Activated CD8-positive, alpha-beta memory T cell treated with anti-CD3 and anti-CD28 coated beads for 1 hour (primary cell): Measurements from ENCODE around the gene DUOXA2.
"Not testable (repeated sequence)": the region's sequence is repeated elsewhere in the genome, so short reads cannot be mapped to it uniquely, and the experiment has no call there.

ENCODE experiments used
- DNase-seq, 2 donors: peaks; one replicate each; pipeline ENCODE4 v3.0.0-alpha.2; 2020; ENCODE audit warnings: low read depth in 1 of 2; ENCODE audit errors: extremely low read depth in 1 of 2

DUOXA2 gene

DNA sequence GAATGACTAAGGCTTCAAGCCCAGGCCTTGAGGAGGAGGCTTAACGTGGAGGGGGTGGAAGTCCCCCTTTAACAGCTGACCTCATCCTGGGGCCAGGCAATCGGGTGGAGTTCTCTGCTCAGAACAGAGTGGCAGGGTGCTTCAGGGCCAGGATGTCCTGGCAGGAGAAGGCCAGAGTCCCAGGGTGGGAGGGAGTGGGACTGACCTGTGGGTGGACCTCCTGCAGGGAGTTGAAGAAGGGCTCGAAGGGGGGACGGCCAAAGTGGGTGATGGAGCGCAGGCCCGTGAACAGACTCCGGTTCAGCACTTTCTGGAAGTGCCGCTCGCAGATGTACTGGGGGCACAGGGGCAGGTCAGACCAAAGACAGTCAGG is 19.8 kb upstream of the DUOXA2 start:
- DNase-seq, result no peak

DNA sequence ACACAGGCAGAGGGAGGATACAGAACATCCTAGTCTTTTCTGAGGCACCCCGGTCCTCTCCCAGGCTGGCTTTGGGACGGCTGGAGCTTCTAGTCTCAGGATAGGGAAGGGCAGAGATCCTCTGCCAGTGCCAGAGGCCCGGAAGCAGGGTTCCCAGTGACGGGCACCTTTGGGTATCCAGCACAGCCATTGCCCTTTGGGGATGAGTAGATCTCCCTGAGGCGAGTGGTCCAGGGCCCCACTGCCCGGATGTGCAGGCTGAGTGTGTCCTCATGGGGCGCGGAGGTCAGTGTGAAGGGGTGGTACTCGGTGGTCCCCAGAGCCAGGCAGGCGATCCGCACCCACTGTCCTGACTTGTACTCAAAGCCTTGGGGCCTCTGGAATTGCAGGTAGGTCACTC is 18.5 kb upstream of the DUOXA2 start:
- no peak for DNase-seq

DNA sequence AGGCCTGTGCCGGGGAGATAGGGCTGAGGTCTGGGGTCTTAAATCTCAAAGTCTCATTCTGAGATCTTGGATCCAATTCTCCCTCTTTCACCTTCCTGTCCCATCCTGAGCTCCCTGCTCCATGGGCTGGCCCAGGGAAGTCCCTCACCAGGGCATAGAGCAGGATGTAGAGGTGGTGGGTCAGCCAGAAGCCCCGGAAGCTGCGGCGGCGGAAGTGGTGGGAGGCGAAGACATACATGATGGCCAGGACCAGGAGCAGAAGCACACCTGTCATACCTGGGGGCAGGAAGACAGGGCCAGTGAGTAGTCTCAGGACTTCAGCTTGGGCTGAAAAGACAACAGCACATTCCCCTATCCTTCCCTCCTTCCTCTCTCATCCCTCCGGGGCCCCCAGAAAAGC is 16.7 kb upstream of the DUOXA2 start:
- no peak for DNase-seq

DNA sequence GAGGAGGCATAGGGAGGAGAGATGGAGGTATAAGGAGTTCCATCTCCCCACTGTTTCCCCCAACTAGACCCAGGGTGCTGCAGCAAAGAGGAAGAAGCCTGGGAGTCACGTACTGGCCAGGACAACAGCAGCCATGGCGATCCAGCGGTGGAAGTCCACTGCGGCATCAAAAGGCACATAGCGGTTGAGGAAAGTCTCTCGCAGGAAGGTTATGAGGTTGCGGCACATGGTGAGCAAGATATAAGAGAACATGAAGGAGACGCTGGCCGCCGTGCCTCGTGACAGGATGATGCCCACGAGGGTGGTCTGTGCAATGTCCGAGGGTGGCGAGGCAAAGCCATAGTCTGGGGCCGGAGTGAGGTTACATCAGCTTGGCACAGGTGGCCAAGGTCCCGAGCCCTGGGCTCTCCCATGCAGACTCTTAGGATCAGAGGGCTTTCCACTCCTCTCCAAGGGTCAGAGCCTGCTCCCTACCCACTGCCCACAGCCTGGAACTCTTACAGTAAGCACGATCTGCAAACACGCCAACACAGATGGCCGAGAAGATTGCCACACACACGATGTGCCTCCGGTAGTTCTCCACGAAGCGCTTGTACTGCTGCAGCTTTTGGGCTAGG is 14.5 kb upstream of the DUOXA2 start:
- DNase-seq, result no peak

DNA sequence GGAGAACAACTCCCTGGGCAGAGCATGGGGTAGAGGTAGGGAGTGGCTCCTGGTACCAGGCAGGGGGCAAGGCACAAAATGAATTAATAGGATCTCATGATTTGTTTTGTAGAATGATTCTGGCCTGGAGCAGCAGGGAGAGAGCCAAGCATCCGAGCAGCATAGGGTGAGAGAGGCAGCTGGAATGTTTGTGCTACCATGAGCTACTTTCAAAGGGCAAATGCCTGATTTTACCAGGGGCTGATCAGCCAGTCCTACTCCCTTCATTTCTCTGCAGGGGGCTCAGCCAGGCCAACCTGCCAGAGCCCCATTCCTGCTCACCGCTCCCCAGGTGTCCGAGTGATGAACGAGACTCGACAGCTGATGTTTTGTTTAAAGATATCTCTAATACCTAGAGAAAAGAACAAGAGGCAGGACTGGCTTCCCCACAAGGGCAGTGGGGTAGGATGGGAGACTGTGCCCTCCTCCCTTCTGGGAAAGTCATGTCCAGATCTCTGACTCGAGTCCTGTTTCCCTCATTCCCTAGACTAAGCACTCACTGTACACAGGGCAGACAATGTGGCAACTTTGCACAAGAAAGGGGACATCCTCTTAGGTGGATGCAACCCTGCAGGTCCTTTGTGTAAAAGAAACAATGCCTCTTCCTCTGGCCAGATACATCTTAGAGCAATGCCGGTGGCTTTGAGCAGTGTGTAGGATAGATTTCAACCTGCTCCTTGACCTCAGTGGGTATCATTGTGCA is 13.1 kb upstream of the DUOXA2 start:
- no peak for DNase-seq

DNA sequence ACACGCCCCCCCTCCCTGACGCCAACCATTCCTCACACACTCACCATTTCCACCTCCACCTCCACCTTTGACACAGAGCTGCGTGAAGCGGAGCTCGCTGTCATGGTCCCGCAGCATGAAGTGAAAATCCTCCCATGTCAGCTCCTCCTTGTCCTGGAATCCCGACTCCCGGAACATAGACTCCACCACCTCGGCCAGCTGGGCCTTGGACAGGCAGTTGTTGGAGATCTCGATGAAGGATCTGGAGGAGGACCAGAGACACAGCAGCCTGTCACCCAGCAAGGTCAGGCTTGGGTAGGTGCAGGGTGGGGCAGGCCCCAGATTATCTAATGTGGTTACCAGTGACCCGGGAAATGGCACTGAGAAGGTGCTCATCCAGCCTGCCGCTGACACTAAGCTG is 12.4 kb upstream of the DUOXA2 start:
- DNase-seq, result no peak

DNA sequence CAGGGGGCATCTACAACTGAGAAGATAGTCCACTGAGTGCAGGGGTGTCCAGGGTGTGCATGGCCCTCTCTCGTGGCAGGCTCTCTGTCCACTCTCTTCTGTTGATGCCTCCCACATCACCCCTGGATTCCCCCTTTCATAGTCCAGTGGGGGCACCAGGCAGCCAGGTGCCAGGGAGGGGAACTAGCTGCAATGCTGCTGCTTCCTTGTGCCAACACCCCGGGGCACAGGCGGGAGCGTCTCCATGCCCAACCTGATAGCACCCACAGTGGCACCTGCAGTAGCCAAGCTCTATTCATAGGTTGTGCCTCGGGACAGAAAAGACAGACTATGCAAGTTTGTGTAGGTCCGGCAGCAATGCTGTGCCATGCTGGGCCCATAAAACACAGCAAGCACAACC is 11.9 kb upstream of the DUOXA2 start:
- no peak for DNase-seq

DNA sequence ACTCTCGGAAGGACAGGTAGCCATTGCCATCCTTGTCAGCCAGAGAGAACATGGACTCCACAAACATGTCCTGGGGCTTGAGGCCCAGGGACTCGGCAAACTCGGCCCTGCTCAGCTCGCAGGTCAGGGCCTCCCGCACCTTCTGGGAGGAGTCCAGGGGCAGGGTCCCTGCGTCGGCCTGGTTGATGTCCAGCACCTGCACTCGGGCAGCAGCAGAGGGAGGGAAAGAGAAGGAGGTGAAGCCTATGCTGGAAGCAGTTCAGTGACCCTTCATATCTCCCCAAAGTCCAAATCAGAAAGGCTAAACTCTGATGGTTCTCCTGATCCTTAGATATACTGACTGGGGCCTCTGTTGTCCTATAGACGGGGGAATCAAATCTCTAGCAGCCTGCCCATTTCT is 10.0 kb upstream of the DUOXA2 start:
- DNase-seq, result not testable (repeated sequence)

DNA sequence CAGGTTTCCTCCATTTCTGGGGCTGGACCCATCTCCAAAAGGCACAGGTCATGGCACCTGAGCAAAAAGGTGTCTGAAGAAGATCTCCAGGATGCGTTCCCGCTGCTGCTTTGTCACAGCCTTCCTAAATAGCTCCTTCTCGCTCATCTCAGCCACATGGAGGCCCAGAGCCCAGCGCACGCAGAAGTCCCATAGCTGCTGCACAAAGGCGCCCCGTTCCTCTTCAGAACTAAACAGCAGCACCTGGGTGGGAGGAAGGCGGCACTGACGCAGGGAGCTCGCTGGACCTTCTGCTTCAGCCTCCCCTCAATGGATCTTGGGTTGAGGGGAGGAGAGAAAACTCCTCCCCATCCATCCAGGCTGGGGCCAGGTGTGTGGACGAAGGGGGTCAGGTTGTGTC is 8.5 kb upstream of the DUOXA2 start:
- DNase-seq, result no peak

DNA sequence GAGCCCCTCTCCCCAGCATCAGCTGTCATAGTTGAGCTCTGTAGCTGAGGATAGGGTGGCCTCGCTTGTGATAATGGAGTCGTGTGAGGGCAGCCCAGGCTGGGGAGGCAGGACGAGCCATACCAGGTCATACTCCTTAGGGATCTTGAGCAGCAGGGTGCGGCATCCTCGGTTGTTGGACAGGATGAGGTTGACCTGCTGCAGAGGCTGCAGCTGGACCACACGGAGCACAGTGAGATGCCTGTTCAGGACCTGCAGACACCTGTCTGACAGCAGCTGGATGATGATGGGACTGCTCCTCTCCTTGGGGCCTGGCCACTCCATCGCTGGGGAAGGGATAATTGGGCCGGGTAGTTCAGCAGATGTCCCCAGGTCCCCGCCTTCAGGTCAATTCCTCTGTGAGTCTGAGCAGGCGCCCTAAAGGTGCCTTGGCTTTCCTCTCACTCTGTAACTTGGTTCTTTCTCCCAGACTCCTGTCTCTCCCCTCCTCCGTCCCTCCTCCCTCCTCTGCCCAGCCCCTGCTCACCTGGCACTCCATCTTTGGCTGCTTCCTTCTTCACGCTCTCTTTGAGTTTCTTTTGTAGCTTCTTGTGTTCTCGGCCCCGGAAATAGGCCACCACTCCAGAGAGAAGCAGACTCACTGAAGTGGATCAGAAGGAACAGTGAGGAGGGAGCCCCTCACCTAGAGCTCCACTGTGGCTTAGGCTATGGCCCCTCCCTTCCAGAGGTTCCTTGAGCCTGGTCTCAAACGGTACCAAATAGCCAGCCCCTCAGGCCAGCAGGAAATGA is 7.9 kb upstream of the DUOXA2 start:
- DNase-seq, result no peak

DNA sequence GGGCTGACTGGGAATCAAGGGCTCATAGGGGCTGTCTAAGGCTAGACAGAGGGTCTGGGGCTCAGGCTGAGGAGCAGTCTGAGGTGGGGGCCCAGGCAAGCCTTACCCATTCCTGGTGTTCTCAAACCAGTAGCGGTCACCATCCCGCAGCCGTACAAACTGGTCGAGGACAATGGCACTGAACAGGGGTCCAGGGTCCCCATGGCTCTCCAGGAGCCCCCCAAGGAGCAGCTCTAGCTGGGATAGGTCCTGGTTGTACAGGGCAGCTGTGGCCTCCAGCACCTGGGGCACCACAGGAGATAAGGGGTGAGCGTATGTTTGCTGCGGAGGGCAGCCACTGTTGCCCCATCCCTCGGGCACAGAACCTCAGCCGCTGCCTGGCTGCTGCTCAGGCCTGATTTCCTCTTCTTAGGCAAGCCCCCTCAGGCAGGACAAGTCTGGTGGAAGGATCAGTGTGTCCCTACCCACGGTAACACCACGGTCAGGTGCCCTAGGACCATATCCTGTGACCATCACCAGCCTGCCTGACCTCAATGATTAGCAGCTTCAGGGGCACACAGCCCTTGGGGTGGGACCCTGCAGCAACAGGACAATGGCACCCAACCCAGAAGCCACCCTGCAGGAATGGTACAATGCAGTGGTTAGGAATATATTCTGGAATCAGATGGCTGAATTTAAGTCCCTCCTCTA is 6.0 kb upstream of the DUOXA2 start:
- no peak for DNase-seq

DNA sequence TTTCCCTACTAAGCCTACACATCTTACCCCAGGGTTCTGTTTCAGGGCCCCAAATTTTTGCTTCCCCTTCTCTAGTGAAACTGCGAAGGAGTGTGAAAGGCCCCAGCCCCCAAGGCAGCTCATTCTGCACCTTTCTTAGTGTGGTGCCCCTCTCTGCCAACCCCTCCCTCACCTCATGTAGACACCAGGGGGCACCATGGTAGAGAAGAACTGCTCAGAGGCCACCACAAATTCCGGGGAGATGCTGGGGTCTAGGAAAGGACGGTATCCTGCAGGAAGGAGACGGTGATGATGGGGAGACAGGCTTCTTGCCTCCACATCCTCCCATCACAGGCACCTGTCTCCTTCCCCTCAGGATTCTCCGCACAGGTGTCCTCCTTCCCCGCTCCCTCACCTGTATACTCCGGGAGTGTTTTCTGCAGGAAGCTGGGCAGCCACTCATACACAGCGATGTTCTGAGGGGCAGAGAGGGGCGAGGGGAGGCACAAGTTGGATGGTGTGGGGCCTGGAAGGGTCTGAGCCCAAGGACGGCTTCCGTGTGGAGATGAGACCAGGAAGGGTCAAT is 3.8 kb upstream of the DUOXA2 start:
- no peak for DNase-seq

DNA sequence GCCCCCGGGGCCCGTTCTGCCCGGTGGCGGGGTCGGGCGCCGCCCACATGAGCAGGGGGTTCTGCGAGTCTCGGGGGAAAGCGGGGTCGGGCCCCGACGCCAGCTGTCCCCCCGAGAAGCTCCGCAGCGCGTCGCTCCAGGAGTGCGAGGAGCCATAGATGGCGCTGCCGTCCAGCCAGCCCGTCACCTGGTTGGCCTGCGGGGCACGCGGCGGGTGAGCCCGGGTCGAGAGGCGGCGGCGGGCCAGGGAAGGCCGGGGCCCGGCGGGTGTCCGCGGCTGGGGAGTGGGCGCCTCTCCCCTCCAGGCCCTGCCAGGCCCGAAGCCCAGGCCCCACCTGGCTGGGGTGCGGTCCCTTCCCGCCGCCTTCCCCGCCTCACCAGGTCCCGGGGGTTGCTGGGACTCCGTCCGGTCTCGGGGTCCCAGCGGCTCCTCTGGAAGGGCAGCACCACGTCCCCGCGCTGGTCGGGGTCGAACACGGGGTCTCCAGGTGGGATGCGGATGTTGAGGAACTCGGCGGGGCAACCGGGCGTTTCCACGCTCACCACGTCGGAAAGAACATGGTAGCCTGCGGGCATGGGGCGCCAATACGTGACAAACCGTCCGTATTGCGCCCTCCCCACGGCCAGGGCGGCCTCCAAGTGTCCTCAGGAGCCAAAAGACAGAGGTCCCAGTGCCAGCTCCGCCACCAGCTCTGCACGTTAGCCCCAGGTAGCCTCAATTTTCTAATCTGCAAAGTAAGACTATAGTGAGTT is 2.6 kb upstream of the DUOXA2 start:
- no peak for DNase-seq

DNA sequence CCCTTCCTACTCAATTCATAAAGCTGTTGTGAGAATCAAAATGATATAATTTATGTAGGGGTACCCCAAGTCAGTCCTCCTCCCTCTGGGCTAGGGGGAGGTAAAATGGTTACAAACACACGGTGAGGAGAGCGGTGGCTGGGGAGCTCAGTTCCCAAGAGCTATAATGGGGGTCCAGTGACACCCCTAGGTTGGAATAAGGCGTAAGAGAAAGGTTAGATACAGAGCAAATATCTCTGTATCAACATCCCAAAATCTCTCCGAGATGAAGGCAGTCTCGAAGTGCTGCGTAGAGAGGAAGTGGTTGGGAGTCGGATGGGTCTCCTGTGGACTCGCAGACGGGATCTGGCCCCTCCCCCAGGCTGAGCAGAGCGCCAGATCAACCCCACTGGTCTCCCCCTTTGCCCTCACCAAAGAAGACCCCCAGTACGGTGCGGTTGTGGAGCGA is 2.0 kb upstream of the DUOXA2 start:
- DNase-seq, result no peak

DNA sequence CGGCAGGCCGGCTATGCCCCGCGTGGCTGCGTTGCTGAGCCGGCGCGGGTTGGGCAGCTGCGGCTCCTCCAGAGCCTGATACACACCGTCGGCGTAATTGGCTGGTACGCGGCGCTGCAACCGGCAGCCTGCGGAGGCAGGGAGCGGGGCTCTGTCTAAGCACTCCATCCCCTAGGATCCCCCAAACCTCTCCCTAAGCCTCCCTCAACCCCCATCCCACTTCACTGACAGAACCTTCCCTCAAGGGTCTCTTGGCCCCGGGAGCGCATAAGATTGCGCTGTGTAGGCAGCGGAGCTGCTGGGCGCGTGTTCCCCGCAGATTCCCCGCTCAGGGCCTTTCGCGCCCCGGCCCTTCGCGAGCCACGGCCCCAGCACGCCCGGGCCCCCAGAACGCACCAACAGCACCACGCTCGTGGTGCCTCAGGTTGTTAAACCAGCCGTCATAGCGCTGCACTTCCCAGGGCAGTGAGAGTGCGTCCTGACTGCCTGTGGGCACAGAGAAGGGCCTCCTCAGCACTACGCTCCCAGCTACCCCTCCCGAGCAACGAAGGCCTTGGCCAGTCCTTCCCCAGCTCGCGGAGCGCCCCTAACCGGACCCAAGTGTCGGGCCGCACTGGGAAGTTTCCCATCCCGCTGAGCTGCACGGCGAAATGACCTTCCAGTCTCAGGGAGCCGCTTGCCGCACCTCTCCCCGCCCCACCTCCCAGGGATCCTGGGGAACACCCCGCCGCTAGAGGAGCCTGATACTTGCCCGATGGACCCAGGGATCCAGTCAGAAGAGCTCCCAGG is 1.3 kb upstream of the DUOXA2 start:
- DNase-seq, result no peak

DNA sequence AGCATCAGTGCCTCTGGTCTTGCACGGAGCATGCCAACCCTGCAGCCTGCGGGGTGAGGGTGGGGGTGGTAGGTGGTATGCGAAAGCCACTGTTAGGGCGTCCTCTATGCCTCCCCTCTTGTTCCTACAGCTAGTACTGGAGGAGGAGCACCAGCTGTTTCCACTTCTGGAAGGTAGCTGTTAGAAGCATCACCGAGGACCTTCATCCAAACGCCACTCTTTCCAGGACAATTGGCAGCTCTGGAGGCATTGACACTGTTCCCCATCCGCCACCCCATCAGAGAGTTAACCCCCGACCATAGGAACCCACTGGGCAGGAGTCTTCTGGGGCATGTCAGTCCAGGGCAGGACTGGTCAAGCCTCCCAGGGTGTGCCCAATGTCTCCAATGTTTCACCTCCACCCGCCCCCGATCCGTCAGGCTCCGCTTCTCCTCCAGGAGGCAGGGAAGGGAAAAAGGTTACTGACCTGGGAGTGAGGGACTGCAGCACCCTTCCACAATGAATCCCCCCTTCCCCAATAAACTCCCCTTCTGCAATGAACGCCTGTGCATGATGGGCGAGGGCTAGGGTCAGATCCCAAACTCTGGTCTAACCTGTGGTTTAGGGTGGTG is 641 bp upstream of the DUOXA2 start:
- no peak for DNase-seq

DNA sequence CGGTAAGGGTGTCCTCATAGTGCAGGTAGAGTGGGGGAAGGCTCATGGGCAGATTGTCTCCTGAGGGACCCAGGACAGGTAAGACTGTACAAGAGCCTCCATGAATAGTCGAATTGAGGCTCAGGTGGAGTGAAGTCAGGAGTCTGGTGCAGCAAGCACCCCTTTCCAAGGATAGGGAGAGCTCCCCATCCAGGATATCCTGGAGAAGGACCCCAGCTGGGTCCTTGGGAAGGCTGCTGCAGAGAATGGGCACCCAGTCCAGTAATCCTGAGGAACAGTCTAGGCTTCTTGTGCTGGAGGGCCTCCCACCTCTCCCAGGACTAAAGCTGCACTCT is 592 bp downstream of the DUOXA2 start:
- no peak for DNase-seq

DNA sequence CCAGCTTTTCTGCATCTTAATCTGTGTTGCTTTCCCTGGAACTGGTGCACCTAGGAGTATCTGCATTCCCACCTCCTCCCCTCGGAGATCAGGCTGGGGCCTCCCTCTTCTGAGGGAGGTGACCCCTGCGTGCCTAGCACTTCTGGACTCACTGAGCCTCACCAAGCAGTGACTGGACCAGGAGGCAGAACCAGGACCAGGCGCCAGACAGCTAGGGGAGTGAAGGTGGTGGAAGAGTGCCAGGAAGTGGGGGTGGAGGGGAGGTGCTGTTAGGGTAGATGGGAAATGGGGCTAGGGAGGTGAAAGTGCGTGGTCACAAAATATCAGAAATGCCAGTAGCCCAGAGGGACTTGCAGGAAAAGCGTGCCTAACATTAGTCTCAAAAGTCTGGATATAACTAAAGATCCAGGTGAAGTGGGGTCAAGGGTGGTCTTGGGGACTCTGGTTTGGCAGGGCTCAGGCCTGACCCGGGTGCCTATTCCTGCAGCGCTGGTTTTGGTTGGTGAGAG is 1.2 kb downstream of the DUOXA2 start:
- no peak for DNase-seq

DNA sequence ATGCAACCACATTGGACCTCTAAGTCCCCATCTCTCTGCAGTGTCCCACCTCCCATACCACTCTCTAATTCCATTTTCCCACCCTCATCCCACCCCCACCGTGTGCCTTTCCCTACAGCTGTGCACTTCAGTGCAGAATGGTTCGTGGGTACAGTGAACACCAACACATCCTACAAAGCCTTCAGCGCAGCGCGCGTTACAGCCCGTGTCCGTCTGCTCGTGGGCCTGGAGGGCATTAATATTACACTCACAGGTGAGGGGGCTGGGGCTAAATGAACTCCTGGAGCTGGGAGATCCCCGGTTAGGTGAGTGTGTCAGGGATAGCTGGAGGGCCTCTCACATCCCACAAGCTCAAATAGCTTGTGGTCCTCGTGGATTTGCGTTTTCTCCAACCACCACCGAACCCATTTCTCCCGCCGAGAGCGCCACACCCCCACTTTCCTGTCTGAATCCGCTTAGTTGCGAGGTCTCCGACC is 1.9 kb downstream of the DUOXA2 start:
- DNase-seq, result no peak
